GM12864 (cell line): Measurements from ENCODE around the gene CYP26A1.
A peak's percentile ranks its signal among the peaks of the same experiment; 100 is the strongest.

Experiments
- DNase-seq: peaks from one replicate; pipeline ENCODE4 v3.0.0-alpha.2; 2011; ENCODE audit warnings: low read depth
- H3K4me3 ChIP-seq: 2 replicates; pipeline ENCODE4 v1.5.1; 2011; ENCODE audit warnings: mild to moderate bottlenecking, low read depth, low read length, control low read depth
- TF ChIP-seq, protein P1 (sequence below): IDR thresholded peaks from 2 replicates; pipeline ENCODE4 v1.5.1; 2011; ENCODE audit warnings: low read depth, mild to moderate bottlenecking, moderate library complexity, low read length, control low read depth, inconsistent platforms; ENCODE audit errors: missing control alignments

CYP26A1 gene

DNA sequence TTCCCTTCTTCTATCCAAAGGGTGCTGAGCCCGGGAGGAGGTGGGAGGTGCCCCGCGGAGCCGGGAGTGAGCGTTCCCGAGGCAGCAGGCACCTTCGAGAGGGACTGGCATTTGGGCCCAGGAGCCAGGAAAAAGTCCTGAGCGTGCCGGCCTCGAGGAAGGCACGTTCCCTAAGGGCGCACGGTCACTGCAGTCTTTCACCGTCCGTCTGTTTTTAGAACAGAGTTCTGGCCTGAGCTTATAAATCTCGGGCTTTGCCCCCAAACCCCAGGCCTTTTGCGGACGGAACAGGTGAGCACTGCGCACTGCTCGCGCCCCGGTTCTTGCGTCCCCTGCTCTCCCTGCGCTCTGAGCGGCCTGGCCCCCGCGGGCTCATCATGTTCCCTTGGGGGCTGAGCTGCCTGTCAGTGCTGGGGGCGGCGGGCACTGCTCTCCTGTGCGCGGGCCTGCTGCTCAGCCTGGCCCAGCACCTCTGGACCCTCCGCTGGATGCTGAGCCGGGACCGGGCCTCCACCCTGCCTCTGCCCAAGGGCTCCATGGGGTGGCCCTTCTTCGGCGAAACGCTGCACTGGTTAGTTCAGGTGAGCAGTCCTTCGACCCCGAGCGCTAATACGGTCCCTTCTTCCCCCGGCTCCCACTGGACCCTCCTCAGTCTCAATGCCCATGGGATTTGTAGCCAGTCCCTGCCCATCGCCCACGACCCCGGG, 12.7 kb upstream of the CYP26A1 start:
- H3K4me3 ChIP-seq, result no peak overlapping the region
- no peak for DNase-seq
- TF ChIP-seq, protein P1, sequence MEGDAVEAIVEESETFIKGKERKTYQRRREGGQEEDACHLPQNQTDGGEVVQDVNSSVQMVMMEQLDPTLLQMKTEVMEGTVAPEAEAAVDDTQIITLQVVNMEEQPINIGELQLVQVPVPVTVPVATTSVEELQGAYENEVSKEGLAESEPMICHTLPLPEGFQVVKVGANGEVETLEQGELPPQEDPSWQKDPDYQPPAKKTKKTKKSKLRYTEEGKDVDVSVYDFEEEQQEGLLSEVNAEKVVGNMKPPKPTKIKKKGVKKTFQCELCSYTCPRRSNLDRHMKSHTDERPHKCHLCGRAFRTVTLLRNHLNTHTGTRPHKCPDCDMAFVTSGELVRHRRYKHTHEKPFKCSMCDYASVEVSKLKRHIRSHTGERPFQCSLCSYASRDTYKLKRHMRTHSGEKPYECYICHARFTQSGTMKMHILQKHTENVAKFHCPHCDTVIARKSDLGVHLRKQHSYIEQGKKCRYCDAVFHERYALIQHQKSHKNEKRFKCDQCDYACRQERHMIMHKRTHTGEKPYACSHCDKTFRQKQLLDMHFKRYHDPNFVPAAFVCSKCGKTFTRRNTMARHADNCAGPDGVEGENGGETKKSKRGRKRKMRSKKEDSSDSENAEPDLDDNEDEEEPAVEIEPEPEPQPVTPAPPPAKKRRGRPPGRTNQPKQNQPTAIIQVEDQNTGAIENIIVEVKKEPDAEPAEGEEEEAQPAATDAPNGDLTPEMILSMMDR, result no peak

DNA sequence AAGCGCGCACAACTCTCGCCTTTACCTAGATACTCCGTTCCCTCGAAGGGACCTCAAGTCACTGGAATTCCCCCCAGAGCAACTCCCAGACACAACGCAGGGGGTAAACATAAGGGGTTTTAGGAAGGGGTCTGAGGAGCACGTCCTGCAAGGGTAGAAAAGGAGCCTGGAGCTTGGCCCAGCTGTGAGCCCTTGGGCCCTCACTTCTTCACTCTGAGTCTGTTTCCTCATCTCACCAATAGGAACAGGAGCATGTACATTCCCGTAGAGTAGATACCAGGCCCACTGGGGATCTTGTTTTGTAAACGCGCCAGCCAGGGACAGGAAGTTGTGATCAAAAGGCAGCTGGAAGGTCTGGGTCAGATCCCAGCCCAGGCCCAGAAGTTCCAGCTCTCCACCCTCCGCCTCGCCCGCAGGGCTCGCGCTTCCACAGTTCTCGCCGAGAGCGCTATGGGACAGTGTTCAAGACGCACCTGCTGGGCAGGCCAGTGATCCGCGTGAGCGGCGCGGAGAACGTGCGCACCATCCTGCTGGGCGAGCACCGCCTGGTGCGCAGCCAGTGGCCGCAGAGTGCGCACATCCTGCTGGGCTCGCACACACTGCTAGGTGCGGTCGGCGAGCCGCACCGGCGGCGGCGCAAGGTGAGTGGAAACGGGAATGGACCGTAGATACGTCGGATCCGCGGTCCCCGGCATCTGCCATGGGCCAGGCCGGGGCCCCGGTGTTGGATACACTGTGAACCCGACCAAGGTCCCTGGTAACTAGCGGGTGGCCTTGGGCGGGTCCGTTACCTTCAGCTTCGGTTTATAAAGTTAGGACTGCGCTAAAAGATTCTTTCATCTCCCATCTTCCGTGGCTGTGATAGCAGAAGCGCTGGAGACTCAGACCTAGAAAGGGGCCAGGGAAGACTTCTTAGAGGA, 11.8 kb upstream of the CYP26A1 start:
- TF ChIP-seq, protein P1, result no peak
- H3K4me3 ChIP-seq, result peak overlapping the region; percentile 22; the same call in 1 of the 2 replicates
- no peak for DNase-seq

DNA sequence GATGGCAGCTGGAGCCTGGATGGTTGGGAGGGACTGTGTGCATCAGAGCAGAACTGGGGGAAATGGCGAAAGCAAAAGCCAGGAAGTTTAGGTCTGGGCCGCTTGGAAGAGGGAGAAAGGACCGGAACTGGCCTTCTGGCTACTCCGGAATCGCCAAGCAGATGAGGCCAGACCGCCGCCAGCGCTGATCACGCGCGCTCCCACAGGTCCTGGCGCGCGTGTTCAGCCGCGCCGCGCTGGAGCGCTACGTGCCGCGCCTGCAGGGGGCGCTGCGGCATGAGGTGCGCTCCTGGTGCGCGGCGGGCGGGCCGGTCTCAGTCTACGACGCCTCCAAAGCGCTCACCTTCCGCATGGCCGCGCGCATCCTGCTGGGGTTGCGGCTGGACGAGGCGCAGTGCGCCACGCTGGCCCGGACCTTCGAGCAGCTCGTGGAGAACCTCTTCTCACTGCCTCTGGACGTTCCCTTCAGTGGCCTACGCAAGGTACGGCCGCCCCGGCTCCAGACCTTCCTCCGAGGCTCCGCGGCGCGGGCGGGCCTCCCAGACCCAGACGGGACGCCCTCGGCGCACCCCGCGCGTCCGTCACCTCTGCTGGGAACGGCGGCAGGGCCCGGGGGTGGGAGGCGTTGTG, 11.1 kb upstream of the CYP26A1 start:
- H3K4me3 ChIP-seq, result peak overlapping the region; percentile 22
- no peak for DNase-seq
- TF ChIP-seq, protein P1, result peak; percentile 59

GRCh38 chr10:93063144-93063976, 10.3 kb upstream of the CYP26A1 start:
- H3K4me3 ChIP-seq, result no peak overlapping the region
- TF ChIP-seq, protein P1, result no peak
- no peak for DNase-seq

DNA sequence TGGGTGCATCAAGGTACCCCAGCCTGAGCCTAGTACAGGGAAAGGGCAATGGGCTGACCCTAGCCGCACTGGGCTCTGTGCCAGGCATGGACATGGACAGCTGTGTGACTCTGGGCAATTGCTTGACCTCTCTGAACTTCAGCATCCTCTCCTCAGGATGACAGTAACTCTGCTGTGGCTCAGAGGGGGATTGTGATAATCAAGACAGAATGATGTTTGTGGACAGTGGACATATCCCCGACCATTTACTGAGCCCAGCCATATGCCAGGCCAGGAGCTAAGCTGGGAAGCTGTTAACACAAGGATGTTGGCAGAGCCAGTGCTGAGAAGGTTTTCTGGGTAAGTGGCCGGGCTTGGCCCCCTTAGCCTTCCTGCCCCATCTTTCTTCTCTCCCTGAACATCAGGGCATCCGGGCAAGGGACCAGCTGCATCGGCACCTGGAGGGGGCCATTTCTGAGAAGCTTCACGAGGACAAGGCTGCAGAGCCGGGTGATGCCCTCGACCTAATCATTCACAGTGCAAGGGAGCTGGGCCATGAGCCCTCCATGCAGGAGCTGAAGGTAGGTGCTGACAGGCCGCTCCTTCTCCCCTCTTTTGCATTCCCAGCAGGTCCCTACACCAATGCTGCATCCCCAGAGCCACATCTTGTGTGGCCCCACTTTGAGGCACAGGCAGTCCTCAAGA, 9.6 kb upstream of the CYP26A1 start:
- TF ChIP-seq, protein P1, result no peak
- H3K4me3 ChIP-seq, result no peak overlapping the region
- no peak for DNase-seq
